ENCODE data around the gene LRRC4B. TPM values are rescaled to one million over a fixed set of nuclear protein-coding genes. Genes with fewer than 3 reads are reported as not detected.

The LRRC4B gene
- total and polyA plus RNA-seq, 7 donors: 0.23 to 2.8 (median 2.4) TPM; not detected in 1

DNA sequence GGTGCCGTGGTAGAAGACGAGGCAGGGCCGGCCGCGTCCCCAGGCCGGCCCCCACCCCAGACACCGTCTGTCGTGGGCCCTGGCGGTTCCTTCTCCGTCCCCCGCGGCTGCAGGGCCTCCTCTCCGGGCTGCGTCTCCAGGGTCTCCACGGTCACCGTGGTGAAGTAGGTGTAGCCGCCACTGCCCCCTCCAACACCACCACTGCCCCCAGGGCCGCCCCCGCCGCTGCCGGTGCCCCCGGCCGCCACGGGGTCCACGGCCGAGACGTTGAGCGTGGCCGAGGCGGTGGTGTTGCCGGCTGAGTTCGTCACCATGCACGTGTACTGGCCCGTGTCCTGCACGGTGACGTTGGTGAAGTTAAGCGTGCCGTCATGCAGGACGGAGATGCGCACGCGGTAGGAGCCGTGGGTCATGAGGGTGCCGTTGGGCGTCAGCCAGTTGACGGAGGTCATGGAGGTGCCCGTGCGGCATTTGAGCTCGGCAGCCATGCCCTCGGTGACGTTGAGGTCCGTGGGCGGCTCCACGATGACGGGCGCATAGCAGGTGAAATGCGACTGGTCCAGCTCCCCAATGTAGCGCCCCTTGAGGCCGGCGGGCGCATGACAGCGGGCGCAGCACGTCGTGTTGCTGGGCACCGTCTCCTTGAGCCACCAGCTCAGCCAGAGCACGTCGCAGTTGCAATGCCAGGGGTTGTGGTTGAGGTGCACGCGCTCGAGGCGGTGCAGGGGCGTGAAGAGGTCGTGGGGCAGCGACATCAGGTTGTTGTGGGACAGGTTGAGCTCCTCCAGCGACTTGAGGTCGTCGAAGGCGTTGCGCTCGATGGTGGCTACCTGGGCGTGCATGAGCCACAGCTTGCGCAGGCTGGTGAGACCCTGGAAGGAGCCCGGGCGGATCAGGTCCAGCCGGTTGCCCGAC is 49.9 kb downstream of the LRRC4B start:
- WGBS, 2 donors: 95 to 96% methylated on average over 87 of the region's 87 CpGs
- Histone ChIP-seq H3K4me1 (no peaks in the 10 kb centered on the region), H3K4me3 (no peak overlapping the region), H3K27me3 (peaks cover 0 to 14% (median 0%) of the 10 kb centered on the region in 3 donors), H3K27ac (no peak overlapping the region), H3K36me3 (no peaks in the 10 kb centered on the region), H3K9me3 (no peaks in the 10 kb centered on the region)
- DNase-seq: no peak
- intact Hi-C loops (cut with DNase I): loop anchor here (10.0 kb wide), 1 partner anchor 206 kb away; the partner anchor contains the start of gene CLEC11A
- TF ChIP-seq POLR2AphosphoS5 (IDR thresholded peaks at IDR 0.05) (no peak), EP300 (IDR thresholded peaks at IDR 0.05) (no peak), POLR2A (IDR thresholded peaks at IDR 0.05) (no peak)
- TF ChIP-seq, protein P1, sequence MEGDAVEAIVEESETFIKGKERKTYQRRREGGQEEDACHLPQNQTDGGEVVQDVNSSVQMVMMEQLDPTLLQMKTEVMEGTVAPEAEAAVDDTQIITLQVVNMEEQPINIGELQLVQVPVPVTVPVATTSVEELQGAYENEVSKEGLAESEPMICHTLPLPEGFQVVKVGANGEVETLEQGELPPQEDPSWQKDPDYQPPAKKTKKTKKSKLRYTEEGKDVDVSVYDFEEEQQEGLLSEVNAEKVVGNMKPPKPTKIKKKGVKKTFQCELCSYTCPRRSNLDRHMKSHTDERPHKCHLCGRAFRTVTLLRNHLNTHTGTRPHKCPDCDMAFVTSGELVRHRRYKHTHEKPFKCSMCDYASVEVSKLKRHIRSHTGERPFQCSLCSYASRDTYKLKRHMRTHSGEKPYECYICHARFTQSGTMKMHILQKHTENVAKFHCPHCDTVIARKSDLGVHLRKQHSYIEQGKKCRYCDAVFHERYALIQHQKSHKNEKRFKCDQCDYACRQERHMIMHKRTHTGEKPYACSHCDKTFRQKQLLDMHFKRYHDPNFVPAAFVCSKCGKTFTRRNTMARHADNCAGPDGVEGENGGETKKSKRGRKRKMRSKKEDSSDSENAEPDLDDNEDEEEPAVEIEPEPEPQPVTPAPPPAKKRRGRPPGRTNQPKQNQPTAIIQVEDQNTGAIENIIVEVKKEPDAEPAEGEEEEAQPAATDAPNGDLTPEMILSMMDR (IDR thresholded peaks at IDR 0.05): no peak

DNA sequence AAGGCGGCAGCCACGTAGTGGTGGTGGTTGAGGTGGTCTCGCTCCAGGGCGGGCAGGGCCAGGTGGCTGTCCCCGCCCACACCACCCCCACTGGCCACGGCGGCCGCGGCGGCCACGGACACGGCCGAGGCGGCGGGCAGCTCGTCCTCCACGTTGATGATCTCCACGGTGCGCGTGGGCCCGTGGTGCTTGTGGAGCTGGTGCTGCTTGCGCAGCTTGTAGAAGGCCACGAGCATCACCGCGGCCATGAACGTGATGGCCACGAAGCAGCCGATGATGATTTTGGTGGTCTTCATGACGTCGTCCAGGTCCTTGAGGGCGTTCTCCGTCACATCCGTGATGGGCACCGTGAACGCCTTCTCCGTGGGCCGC is 50.5 kb downstream of the LRRC4B start:
- peaks cover 0 to 14% (median 0%) of the 10 kb centered on the region in 3 donors for H3K27me3 ChIP-seq
- 95 to 96% methylated on average over 37 of the region's 37 CpGs for WGBS, 2 donors
- no peaks in the 10 kb centered on the region for H3K36me3 ChIP-seq
- intact Hi-C loops (cut with DNase I): loop anchor here (10.0 kb wide), 1 partner anchor 207 kb away; the partner anchor contains the start of gene CLEC11A
- no peaks in the 10 kb centered on the region for H3K9me3 ChIP-seq
- H3K4me1 ChIP-seq: no peaks in the 10 kb centered on the region
- H3K4me3 ChIP-seq: no peak overlapping the region
- no peak for DNase-seq
- no peak overlapping the region for H3K27ac ChIP-seq
- TF ChIP-seq, protein P1 (IDR thresholded peaks at IDR 0.05): no peak
- TF ChIP-seq EP300 (IDR thresholded peaks at IDR 0.05) (no peak), POLR2AphosphoS5 (IDR thresholded peaks at IDR 0.05) (no peak), POLR2A (IDR thresholded peaks at IDR 0.05) (no peak)

DNA sequence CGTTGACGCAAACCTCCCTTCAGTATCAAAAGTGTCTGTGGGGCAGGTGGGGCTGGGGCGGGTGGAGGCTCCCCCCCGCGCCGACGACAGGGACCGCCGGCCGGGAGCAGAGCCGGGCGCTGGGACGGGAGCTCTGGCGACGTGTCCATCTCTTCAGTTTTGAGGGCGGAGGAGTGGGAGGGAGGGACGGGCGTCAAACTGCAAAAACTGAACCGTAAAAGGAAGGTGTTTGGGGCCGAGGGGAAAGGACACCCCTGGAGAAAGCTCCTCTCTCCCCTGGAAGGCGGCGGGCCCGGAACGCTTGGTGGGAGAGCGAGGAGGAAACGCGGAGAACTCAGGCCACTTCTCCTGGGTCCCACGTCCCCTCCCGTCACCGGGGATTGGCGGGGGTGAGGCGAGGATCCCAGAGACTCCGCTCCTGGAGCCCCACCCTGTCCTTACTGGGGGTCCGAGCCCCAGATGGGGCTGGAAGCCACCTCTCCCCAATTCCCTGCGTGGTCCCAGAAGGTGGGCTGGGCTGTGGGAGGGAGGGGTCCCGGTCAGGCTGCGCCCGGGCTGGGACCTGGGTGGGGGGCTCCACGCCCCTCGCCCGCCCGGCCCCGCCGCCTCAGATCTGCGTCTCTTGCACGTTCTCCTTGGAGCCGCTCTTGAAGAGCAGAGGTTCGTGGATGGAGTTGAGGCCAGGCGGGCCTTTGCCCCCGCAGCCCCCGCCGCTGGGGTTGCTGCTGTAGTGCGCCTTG is 51.1 kb downstream of the LRRC4B start:
- WGBS, 2 donors: 50 to 62% methylated on average over 53 of the region's 53 CpGs
- Histone ChIP-seq H3K27ac (no peak overlapping the region), H3K4me1 (no peaks in the 10 kb centered on the region), H3K27me3 (peaks cover 0 to 14% (median 0%) of the 10 kb centered on the region in 3 donors), H3K36me3 (no peaks in the 10 kb centered on the region), H3K4me3 (no peak overlapping the region), H3K9me3 (no peaks in the 10 kb centered on the region)
- TF ChIP-seq POLR2AphosphoS5 (IDR thresholded peaks at IDR 0.05) (no peak), EP300 (IDR thresholded peaks at IDR 0.05) (no peak), POLR2A (IDR thresholded peaks at IDR 0.05) (no peak)
- TF ChIP-seq, protein P1 (IDR thresholded peaks at IDR 0.05): no peak
- no peak for DNase-seq
- intact Hi-C loops (cut with DNase I): loop anchor here (10.0 kb wide), 1 partner anchor 208 kb away; the partner anchor contains the start of gene CLEC11A

DNA sequence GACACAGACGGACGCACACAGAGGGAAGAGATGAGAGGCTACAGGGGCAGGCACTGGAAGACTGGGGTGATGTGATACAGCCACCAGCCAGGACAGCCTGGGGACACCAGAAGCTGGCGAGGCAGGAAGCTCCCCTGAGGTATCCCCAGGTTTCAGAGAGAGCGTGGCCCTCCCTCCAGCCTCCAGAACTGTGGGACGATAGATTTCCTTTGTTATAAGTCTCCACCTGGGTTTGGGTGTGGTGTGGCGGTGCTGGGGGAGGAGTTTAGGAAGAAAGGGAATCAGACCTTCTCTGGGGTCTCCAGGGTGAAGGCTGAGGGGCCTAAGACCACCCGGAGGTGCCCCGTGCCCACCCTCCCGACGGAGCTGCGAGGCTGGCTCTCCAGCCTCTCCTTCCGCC is 51.8 kb downstream of the LRRC4B start:
- no peak for DNase-seq
- TF ChIP-seq, protein P1 (IDR thresholded peaks at IDR 0.05): no peak
- no peak for TF ChIP-seq POLR2A (IDR thresholded peaks at IDR 0.05)
- TF ChIP-seq POLR2AphosphoS5 (IDR thresholded peaks at IDR 0.05): no peak
- no peak for TF ChIP-seq EP300 (IDR thresholded peaks at IDR 0.05)
- Histone ChIP-seq H3K9me3 (no peaks in the 10 kb centered on the region), H3K4me1 (peaks cover 0 to 6% (median 0%) of the 10 kb centered on the region in 4 donors), H3K27ac (no peak overlapping the region), H3K36me3 (no peaks in the 10 kb centered on the region), H3K27me3 (peaks cover 0 to 14% (median 0%) of the 10 kb centered on the region in 3 donors), H3K4me3 (no peak overlapping the region)
- intact Hi-C loops (cut with DNase I): loop anchor here (10.0 kb wide), 1 partner anchor 208 kb away; the partner anchor contains the start of gene CLEC11A
- 20 to 52% methylated on average over 12 of the region's 12 CpGs for WGBS, 2 donors

Measured in sigmoid colon (tissue), 7 donors.